ENCODE results near the gene CTIF. TPM values are rescaled to one million over a fixed set of nuclear protein-coding genes. Genes with fewer than 3 reads are reported as not detected.
A peak's percentile ranks its signal among the peaks of the same experiment; 100 is the strongest.

The CTIF gene
- total RNA-seq, 6 donors from 2014 or later = 32.1 to 62.4 (median 47.8) TPM

GRCh38 chr18:48896875-48897511 is 358.2 kb downstream of the CTIF start:
- Histone ChIP-seq H3K4me3 (no peak overlapping the region), H3K36me3 (no peaks in the 10 kb centered on the region), H3K27me3 (no peaks in the 10 kb centered on the region), H3K4me1 (peaks cover 21 to 35% (median 26%) of the 10 kb centered on the region in 4 donors), H3K27ac (peak overlapping the region; percentile 18 to 70 (median 43)), H3K9me3 (no peaks in the 10 kb centered on the region)
- DNase-seq (peak; percentile 79 to 81), ATAC-seq (ENCODE audit: low FRiP score in 2 of 2) (peak; percentile 88)
- TF ChIP-seq, protein P1, sequence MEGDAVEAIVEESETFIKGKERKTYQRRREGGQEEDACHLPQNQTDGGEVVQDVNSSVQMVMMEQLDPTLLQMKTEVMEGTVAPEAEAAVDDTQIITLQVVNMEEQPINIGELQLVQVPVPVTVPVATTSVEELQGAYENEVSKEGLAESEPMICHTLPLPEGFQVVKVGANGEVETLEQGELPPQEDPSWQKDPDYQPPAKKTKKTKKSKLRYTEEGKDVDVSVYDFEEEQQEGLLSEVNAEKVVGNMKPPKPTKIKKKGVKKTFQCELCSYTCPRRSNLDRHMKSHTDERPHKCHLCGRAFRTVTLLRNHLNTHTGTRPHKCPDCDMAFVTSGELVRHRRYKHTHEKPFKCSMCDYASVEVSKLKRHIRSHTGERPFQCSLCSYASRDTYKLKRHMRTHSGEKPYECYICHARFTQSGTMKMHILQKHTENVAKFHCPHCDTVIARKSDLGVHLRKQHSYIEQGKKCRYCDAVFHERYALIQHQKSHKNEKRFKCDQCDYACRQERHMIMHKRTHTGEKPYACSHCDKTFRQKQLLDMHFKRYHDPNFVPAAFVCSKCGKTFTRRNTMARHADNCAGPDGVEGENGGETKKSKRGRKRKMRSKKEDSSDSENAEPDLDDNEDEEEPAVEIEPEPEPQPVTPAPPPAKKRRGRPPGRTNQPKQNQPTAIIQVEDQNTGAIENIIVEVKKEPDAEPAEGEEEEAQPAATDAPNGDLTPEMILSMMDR (IDR thresholded peaks at IDR 0.05) = peak in 3 of 6 experiments; percentile 16 to 25 (median 19)
- peak in 1 of 4 donors; percentile 54 for TF ChIP-seq POLR2A (IDR thresholded peaks at IDR 0.05)
- TF ChIP-seq EP300 (IDR thresholded peaks at IDR 0.05) = no peak
- no peak for TF ChIP-seq POLR2AphosphoS5 (IDR thresholded peaks at IDR 0.05)
- WGBS, 2 donors = 66 to 79% methylated on average over 8 to 9 of the region's 9 CpGs

DNA sequence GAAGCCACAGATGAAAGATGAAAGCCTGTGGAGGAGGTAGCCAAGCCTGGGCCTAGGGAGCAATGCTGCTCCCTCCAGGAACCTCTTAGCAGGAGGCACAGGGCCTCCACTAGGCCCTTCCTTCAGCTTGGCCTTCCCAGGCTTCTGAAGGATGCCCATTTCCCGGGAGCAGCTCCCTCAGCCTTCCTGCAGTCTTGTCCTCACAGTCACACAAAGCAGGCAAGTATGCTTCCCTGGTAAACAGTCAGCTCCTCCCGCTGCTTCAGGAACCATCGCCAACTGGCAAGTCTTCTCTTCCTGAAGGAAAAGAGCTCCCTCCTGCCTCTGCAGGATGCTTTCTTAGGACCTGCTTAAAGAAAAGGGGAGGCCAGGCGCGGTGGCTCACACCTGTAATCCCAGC is 358.7 kb downstream of the CTIF start:
- H3K4me3 ChIP-seq = no peak overlapping the region
- peak overlapping the region in 3 of 4 donors; percentile 25 to 70 (median 61) for H3K27ac ChIP-seq
- no peaks in the 10 kb centered on the region for H3K27me3 ChIP-seq
- no peaks in the 10 kb centered on the region for H3K36me3 ChIP-seq
- TF ChIP-seq POLR2AphosphoS5 (IDR thresholded peaks at IDR 0.05) (no peak), POLR2A (IDR thresholded peaks at IDR 0.05) (no peak)
- TF ChIP-seq, protein P1 (IDR thresholded peaks at IDR 0.05) = no peak
- ATAC-seq (ENCODE audit: low FRiP score in 2 of 2) (no peak), DNase-seq (no peak)
- 74 to 83% methylated on average over 5 of the region's 5 CpGs for WGBS, 2 donors
- peaks cover 27 to 40% (median 32%) of the 10 kb centered on the region in 4 donors for H3K4me1 ChIP-seq
- no peaks in the 10 kb centered on the region for H3K9me3 ChIP-seq

GRCh38 chr18:48898521-48898920 is 359.7 kb downstream of the CTIF start:
- H3K9me3 ChIP-seq = no peaks in the 10 kb centered on the region
- H3K27ac ChIP-seq = no peak overlapping the region
- H3K36me3 ChIP-seq = no peaks in the 10 kb centered on the region
- no peak for DNase-seq
- no peak for ATAC-seq (ENCODE audit: low FRiP score in 2 of 2)
- TF ChIP-seq, protein P1 (IDR thresholded peaks at IDR 0.05) = no peak
- TF ChIP-seq POLR2A (IDR thresholded peaks at IDR 0.05) = no peak
- no peak for TF ChIP-seq POLR2AphosphoS5 (IDR thresholded peaks at IDR 0.05)
- no peak for TF ChIP-seq EP300 (IDR thresholded peaks at IDR 0.05)
- H3K27me3 ChIP-seq = no peaks in the 10 kb centered on the region
- no peak overlapping the region for H3K4me3 ChIP-seq
- WGBS, 2 donors = 88 to 92% methylated on average over 4 of the region's 4 CpGs
- H3K4me1 ChIP-seq = peaks cover 29 to 41% (median 34%) of the 10 kb centered on the region in 4 donors

GRCh38 chr18:48899558-48900174 is 360.8 kb downstream of the CTIF start:
- WGBS, 2 donors = 83 to 92% methylated on average over 4 of the region's 4 CpGs
- peaks cover 29 to 37% (median 32%) of the 10 kb centered on the region in 4 donors for H3K4me1 ChIP-seq
- no peak overlapping the region for H3K27ac ChIP-seq
- H3K36me3 ChIP-seq = no peaks in the 10 kb centered on the region
- peaks cover 0 to 2% (median under 1%) of the 10 kb centered on the region in 4 donors for H3K9me3 ChIP-seq
- DNase-seq (no peak), ATAC-seq (ENCODE audit: low FRiP score in 2 of 2) (no peak)
- H3K27me3 ChIP-seq = no peaks in the 10 kb centered on the region
- no peak for TF ChIP-seq EP300 (IDR thresholded peaks at IDR 0.05)
- TF ChIP-seq, protein P1 (IDR thresholded peaks at IDR 0.05) = no peak
- no peak for TF ChIP-seq POLR2AphosphoS5 (IDR thresholded peaks at IDR 0.05)
- no peak for TF ChIP-seq POLR2A (IDR thresholded peaks at IDR 0.05)
- no peak overlapping the region for H3K4me3 ChIP-seq
